Stimulated activated CD4-positive, alpha-beta T cell treated with anti-CD3 and anti-CD28 coated beads, Interleukin-4, amount 100 ng/mL, for 4 hours (primary cell): Measurements from ENCODE around the gene AGAP9.
A peak's percentile ranks its signal among the peaks of the same experiment; 100 is the strongest.
"Not testable (repeated sequence)": the region's sequence is repeated elsewhere in the genome, so short reads cannot be mapped to it uniquely, and the experiment has no call there.

ENCODE experiments used
- DNase-seq, 2 experiments: peaks; one replicate each; pipeline ENCODE4 v3.0.0-alpha.2; 2020

The AGAP9 gene

DNA sequence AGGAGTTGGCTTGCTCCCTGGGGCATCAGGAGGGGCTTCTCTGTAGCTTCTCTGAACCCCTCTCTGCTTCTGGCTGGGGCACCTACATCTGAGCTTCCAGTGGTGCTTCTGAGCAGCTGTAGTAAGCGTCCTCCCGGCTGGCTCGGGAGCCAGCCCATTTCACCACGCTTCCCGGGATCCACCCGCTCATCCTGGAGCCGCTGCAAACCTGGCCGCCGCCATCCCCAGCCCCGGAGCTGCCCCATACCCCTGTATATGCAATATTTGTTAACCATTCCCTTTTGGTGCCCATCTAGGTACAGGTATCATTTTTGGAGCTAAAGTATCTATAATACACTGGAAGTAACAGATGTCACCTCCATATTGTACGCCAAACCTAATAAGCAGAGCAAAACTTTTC, 38.7 kb downstream of the AGAP9 start:
- DNase-seq, result not testable (repeated sequence)

DNA sequence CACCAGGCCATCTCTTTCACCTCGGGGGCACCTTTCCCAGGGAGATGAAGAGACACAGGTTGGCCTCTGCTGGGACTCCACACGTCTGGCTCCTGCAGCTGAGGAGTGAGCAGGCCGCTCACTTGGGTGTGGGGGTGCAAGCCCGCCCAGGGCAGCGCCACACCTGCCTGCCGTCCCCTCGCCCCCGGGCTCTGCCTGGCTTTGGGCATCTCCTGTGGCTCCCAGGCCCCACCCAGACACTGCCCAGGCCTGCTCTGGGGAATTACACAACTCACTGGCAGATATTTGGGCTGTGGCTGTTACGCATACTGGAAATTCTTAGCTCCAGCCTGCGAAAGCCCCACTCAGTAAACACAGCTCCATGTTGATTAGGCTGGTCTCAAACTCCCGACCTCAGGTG, 39.5 kb downstream of the AGAP9 start, which contains the start of gene ANXA8:
Gene ANXA8 (minus strand): TSS at position 193 of the 400 bp plus-strand sequence. CDS start 182 bp downstream, at position 11.
- not testable (repeated sequence) for DNase-seq

DNA sequence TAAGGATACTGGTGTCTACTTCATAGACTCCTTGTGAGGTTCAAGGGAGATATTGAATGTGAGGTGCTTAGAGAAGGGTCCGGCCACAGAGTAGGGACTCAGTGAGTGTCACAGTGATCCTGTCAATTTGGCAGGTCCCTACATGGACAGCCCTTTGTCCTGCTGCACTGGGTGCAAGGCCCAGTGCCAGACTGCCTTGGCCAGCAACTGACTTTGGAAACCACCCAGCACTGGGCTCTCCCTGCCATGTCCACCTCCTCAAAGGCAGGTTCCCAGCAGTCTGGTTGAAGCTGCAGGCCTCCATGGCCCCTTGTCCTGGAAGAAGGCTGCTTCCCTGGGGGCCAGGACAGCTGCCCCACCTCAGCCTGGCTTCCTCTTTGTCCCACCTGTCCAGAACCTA, 41.1 kb downstream of the AGAP9 start:
- DNase-seq, result not testable (repeated sequence)

DNA sequence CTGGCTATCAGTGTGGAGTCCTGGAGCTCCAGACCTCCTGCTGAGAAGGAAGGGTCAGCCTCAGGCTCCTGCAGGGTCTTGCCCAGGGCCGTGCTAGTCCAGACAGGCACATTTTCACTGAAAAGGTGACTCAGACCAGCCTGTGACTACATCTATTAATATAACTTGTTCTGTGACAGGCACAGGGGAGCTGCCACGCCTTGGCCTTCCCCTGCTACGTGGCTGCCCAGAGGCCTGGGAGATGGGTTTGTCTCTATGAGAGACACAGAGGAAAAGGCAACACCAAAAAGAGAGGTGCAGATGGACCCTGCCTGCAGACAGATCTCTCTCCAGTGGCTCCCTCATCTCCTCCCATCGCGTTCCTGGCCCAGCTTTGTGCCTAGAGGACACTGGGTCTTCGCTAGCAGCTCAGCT, 41.7 kb downstream of the AGAP9 start:
- not testable (repeated sequence) for DNase-seq

DNA sequence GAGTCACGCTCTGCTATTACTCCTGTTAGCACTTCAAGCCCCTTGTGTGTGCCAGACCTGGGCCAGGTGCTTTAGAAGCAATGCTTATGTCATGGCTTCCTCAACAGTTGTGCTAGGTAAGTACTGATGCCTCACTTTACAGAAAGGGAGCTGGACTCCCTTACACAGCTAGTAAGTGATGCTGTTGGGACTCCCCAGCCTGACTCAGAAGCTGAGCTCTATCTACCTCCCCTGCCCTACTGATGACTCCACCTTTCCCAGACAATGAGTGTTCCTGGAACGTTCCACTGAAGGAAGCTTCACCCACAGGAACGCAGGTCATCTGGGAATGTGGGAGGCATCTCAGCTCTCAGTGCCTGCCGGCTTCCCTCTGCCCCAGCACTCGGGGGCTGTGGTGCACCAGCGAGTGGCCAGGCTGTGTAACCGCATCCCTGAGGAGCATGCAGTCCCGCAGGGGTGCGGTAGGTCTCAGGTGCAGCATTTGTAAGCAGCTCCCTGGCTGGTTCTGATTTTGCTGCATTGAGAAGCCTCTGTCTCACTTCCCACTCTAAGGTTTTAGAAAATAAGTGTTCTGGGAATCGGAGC, 42.2 kb downstream of the AGAP9 start:
- not testable (repeated sequence) for DNase-seq

DNA sequence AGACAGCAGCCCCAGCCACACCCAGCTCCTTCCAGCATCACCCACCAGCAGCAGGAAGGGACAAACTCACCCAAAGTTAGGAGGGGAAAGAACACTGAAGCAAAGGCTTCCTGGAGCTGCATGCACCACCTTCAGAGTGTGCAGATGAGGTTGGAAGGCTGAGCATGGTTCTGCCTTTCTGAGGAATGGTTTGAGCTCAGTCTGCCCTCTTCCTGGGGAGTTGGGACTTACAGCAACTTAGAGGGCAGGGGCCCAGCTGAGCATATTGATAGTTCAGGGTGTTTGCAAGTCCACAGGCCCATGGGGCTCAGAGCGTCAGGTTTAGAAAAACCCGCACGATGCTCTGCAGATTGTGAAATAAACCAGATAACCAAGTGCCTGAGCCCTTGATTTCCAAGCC, 43.3 kb downstream of the AGAP9 start:
- not testable (repeated sequence) for DNase-seq

DNA sequence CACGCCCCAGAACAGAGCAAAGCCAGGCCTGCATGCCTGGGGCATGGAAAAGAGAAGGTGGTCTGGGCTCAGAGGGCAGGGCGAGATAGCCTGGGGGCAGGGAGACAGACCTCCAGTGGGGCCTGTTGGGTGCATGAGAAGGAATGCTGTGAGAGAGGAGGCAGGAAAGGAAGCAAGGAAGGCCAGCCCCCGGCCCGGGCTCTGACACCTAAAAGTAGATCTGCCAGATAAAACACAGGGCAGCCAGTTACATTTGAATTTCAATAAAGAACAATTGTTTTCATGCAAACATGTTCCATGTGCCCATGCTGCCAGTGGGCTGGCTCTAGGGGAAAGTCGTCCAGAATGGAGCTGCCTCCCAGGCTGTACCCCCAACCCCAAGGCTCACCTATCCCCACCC, 45.3 kb downstream of the AGAP9 start:
- not testable (repeated sequence) for DNase-seq

DNA sequence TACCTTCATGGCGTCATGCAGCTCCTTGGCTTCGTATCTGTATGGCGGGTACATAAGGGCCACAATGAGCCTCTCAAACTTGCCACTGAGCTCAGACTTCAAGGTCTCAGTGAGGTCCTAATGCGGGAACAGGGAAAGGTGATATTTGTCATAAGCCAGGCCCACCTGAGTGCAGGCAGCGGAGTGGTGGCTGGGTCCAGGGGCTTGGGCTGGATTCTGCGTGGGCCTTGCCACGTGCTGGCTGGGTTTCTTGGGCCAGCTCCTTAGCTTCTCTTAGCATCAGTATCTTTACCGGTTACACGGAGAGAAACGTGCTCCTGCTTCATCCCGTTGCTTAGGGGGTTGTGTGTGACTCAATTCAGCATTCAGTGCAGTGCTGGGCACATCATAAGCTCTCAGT, 46.4 kb downstream of the AGAP9 start:
- not testable (repeated sequence) for DNase-seq

DNA sequence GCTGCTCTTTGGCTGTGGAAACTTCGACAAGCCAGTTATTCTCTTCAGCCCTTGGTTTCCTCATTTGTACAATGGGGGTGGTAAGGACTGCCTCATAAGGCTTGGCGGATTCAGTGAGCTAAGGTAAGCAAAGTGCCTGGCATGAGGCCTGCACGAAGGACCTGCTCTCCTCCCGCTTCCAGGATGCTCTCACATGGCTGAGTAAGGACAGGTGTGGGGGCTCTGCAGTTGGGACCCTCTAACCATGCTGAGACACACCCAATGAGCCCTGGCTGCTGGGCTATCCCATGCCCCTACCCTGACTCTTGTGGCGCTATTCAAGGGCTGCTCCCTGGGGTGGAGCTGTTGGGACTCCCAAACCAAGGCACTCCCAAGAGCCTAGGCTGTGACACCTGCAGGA, 48.3 kb downstream of the AGAP9 start:
- DNase-seq, result not testable (repeated sequence)

DNA sequence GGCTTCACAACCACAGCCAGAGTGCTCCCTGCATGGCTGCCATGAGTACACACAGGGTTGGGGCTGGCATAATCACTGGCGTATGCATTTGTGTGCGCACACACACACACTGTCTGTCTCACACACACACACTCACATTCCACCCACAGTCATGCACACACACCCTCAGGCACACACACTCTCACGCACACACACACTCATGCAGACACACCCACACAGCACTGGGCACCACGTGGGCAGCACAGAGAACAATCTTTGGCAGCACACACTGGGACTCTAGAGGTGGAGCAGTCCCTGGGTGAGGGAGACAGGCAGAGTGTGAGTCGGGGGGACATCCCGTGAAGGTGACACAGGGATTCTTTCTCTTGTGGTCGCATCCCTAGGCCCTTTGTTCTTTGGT, 49.9 kb downstream of the AGAP9 start:
- DNase-seq, result not testable (repeated sequence)

DNA sequence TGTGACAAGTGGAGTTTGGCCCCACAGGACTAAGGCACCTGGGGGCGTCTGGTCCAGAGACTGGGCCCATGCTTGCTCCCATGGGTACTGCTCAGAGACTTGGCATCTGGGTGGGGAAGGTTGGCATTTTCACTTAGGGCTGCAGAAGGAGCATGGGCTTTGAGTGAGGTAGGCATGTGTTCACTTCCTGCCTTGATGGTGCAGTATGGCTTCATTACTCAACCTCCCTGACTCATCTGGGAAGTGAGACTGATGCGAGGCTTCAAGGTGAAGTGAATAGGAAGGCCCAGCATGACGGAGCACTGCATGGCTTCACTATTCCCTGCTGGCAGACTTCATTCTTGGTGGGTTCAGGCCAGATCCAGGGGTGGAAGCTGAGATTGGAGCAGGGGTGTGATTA, 50.8 kb downstream of the AGAP9 start:
- not testable (repeated sequence) for DNase-seq

DNA sequence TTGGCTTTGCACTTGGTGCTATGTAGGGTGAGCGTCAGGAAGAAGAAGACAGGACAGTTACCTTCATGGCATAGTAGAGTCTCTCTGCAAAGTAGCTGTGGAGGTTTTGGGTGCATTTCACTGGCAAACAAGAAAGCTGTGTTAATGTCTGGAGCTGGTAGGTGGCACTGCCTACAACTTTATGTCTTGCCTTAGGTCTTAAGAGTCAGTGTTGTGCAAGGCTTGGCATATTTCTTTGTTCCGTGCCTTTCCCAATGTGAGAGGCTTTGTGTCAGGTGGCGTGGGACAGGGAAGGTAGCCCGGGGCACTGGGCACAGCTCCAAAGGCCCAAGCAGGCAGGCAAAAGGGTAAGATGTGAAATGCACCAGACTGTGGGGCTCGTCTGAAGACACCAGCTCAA, 51.4 kb downstream of the AGAP9 start:
- not testable (repeated sequence) for DNase-seq

DNA sequence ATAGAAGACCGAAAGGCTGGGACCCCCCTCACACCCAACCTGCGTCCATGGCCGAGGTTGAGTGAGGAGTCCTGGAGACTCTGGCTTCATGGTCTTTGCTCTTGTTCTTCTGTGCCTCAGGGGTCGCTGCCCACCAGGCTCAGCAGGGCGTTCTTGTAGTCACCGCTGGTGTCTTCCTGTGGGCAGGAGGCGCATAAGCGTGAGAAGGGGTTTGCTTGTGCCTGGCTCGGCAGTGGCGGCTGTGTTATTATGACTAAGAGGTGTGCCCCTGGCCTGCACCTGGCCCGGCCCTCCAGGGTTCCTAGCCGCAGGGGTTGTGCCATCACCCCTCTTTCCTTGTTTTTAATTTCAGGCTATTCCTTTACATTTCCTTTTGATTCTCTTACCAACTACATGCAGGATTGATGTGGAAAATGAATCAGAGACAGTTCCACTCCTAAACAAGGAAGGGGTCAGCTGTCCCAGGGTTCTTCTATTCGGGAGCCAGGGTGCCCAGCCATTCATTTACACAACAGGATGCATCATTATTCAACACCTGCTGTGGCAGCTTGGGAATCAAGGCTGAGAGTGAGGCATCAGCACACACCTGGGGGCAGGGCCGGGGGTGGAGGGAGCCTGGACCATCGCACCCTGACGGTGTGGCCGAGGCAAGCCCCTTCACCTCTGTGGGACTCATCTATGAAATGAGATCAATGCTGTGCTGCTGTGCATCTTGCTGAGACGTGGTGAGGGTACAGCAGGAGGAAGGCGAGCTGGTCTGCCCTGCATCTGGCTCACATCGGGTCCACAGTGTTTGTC, 54.5 kb downstream of the AGAP9 start:
- DNase-seq, result not testable (repeated sequence)

DNA sequence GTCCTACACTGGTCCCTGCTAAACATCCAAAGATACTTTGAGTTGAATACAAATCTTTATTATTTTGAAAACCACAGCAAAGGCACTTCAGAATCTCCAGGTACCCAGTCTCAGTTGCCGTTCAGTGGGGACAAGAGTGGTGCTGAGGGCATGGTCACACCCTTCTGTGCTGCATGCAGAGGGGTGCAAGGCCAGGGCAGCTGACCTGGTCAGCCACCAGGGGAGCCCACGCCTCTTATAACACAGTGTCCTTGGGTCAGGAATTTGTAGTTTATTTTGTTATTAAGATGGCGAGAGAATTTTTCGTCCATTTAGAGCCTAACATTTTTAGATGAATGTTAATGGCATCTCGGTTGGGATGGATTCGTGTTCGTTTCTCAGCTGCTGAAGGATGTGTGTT, 55.5 kb downstream of the AGAP9 start:
- not testable (repeated sequence) for DNase-seq

DNA sequence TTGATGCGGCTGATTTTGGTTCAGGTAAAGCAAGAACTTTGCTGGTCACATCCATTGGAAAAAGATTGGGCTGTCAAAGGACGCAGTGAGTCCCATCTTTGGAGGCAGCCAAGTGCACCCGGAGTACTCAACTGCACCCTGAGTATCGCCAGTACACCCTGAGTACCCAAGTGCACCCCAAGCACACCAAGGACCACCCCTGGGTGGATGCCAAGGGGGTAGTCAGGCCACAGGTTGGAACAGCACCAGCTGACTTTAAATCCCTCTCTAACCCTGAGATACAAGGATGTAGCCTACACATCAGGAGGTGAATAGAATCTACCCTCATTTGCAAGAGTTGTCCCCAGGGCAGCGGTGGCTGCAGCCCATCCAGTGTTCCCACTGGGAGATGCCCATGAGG, 56.0 kb downstream of the AGAP9 start:
- DNase-seq, result not testable (repeated sequence)

DNA sequence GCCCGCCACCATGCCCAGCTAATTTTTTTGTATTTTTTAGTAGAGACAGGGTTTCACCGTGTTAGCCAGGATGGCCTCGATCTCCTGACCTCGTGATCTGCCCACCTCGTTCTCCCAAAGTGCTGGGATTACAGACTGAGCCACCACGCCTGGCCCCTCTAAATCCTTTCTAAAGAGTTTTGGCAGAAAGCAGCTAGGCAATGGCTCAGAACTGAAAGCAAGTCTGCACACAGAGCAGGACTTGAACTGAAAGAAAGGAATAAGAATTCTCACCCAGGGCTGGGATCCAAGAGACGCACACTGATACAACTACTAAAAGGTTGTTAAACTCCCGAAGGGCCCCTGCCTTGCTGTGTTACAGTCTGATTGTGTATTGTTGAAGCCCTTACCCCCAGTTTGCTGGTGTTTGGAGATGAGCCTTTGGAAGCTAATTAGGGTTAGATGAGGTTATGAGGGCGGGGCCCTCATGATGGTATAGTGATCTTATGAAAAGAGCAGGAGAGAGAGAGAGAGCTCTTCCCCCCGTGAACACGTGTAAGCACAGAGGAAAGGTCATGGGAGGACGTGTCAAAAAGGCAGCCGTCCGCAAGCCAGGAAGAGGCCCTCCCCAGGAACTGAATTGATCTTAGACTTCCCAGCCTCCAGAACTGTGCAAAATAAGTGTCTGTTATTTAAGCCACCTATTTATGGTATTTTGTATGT, 58.1 kb downstream of the AGAP9 start:
- DNase-seq, result not testable (repeated sequence)

DNA sequence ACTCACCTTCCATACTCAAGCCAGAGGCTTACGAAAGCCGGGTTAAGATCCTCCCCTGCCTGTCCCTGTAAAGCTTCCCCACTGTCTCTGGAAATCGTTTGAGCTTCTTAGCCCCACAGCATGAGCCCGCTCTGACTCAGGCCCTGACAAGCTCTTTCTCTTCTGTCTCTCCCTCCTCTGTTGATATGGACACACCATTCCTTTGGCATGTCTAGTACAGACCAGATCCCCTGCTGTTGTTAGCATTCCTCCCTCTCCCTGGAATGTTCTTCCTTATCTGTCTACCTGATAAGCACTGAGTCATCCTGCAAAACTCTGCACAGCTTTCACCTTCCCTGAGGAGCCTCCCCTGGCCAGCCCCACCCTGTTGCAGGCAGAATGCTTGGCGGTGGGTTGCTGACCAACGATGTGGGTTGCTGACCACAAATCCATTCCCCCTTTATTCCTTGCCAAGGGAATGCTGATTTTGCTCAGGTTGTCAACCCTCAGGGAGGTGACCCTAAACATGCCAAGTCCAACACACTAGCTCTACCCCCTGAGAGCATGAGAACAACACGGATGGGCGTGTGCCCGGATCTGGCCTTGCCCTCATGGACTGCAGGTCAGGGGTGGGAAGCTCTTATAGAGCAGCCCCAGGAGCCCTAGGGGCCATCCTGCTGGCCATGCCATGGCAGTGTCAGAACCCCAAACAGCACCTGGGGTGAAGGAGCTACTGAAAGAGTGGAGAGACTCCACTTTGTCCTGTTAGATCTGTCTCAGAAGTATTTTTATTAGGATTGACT, 60.7 kb downstream of the AGAP9 start:
- not testable (repeated sequence) for DNase-seq

DNA sequence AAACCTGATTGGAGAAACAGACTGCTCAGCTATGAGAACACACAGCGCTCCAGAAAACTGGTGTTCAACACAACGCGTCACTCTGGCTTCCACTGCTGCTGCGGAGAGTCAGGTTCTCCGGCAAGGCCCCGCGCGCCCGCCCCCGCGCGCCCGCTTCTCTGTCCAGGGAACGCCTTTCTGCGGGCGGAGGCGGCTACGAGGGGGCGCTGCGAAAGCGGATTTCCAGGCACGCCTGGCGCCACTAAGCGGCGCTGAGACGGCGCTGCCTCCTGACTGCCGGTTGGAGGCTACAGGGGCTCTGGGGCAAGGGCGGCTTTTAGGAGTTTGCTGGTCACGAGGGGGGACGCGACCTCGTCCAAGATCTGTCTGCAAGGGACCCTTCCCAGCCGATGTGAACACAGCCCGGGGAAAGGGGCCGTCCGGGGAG, 62.2 kb downstream of the AGAP9 start:
- peak in 1 of 2 experiments; percentile 34 for DNase-seq

DNA sequence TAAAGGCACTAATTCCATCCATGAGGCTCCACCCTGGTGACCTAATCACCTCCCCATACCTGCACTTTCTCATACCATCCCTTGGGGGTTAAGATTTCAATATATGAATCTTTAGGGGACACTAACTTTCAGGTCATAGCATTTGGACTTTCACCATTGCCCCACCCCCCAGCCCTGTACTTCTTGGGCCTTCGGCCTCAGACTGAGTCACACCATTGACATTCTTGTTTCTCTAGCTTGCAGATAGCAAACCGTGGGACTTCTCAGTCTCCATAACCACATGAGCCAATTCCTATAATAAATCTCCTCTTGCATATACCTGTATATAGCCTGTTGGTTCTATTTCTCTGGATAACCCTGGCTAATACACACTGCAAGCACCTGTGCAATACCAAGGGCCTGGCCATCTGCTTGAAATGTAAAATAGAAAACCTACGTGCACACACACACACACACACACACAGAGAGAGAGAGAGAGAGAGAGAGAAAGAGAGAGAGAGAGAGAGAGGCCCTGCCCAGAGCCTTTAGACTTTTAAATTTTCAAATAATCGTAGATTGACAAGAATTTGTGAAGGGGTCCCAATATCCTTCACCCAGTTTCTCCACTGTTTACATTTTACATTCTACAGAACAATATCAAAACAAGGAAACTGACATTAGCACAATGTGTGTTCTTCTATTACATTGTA, 64.8 kb downstream of the AGAP9 start:
- no peak for DNase-seq

DNA sequence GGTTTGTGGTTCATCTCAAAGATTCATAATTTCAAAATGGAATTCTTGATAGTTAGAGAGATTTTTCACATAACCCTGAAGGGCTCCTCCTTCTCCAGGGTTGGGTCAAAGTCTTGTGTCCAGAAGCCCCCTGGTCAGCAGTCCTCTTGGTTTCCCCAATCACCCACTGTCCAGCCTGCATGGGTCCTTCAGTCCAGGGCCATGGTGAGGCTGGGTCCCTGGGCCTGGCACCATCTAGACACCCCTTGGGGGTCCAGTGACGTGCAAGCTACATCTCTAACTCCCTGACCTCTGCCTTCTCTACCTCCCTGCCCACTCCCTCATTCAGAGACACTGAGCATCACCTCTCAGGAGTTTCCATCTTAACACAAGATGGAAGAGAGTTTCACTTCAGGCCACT, 65.6 kb downstream of the AGAP9 start:
- no peak for DNase-seq

DNA sequence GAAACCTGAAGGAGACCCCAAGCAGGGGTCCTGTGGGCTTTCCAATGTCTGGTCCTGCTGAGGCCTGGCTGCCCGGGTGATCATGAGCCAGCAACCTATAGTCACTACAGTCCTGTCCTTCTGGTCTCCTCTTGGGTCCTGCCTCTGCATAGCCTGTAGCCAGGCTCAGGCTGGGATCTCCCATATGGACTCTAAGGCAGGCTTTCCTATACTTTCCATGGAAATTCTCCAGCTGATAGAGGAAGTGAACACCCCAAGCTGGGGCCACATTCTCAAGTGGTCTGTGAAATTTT, 66.0 kb downstream of the AGAP9 start:
- DNase-seq, result no peak

DNA sequence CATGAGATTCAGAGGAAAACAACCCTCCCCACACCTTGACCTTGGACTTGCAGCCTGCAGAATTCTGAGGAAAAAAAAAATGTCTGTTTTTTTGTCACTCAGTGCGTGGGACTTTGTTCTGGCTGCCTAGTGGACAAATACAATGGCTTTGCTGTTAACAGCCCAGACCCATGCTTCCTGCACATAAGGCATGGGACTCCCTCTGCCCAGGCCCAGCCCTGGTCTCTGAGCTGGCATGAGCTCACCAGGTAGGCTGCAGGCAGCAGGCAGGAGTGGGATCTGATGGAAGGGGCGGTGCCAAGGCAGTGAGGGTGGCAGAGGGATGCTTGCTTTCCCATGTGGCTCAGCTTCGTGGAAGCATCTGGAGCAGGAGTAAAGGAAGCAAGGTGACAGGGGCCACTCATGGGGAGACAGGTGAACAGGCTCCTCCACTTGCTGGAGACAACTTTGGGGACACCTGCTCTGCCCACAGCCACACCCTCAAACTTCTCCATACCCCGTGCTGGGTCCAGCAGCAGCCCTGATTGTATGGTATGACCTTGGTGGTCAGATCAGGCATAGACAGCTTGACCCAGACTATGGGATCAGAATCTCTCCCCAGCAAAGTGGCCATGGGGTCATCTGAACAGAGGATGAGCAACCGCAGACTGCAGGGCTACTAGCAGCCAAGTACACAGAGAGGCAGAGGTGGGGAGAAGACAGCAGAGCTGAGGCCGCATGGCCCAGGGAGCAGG, 66.5 kb downstream of the AGAP9 start:
- DNase-seq, result no peak
